BJ (cell line): ENCODE results near the gene PACRG. TPM values are rescaled to one million over a fixed set of nuclear protein-coding genes. Genes with fewer than 3 reads are reported as not detected.

ENCODE experiments used
- CTCF ChIA-PET: fragments of 350-600 bp; formaldehyde crosslinking; extraction: SDS; loops from one replicate; lab custom pipeline; 2021; ENCODE audit warnings: antibody characterized with exemption, inconsistent platforms; lab: Yijun Ruan, JAX
- POLR2A ChIA-PET: fragments of 300-600 bp; sonication (Branson Sonifier 250); formaldehyde crosslinking; extraction: SDS; loops from one replicate; lab custom pipeline; 2021; ENCODE audit warnings: antibody characterized with exemption; lab: Charles Lee
- DNase-seq: peaks from one replicate; pipeline ENCODE4 v3.0.0-alpha.2; 2011; ENCODE audit warnings: low read depth
- H3K27me3 ChIP-seq: 2 replicates; pipeline ENCODE4 v1.6.0; 2011; ENCODE audit warnings: low read length; ENCODE audit not compliant: control insufficient read depth, insufficient read depth
- H3K36me3 ChIP-seq: 2 replicates; pipeline ENCODE4 v1.5.1; 2011; ENCODE audit warnings: low read length; ENCODE audit not compliant: control insufficient read depth, insufficient read depth
- H3K4me3 ChIP-seq: 2 replicates; pipeline ENCODE4 v1.5.1; 2011; ENCODE audit warnings: low read depth, mild to moderate bottlenecking, control low read depth, low read length
- CTCF ChIP-seq: IDR thresholded peaks from 2 replicates; pipeline ENCODE4 v1.5.1; 2011; ENCODE audit warnings: low read depth, mild to moderate bottlenecking, control low read depth, inconsistent platforms, low read length, moderate library complexity; ENCODE audit not compliant: insufficient read depth
- polyA plus RNA-seq: library from polyadenylated mRNA; depleted of rRNA; stranded (reverse); fragments of >200 nt; gene quantifications from 2 replicates; pipeline ENCODE4 v1.2.3, GENCODE V29; 2011

The PACRG gene
- polyA plus RNA-seq, 1 experiment = 0.20 TPM

GRCh38 chr6:163287626-163288025, 559.9 kb downstream of the PACRG start:
- POLR2A ChIA-PET = no interaction called here
- no peaks in the 10 kb centered on the region for H3K36me3 ChIP-seq
- no peak for TF ChIP-seq CTCF
- CTCF ChIA-PET = no interaction called here
- no peaks in the 10 kb centered on the region for H3K27me3 ChIP-seq
- H3K4me3 ChIP-seq = no peak overlapping the region
- no peak for DNase-seq

- H3K4me3 ChIP-seq = no peak overlapping the region
- ChIA-PET POLR2A (no interaction called here), CTCF (no interaction called here)
- TF ChIP-seq CTCF = no peak
- DNase-seq = no peak
- H3K27me3 ChIP-seq = no peaks in the 10 kb centered on the region
- H3K36me3 ChIP-seq = no peaks in the 10 kb centered on the region
Observed at GRCh38 chr6:163288066-163288465, 560.3 kb downstream of the PACRG start.

- POLR2A ChIA-PET = no interaction called here
- CTCF ChIA-PET = no interaction called here
- DNase-seq = no peak
Observed at GRCh38 chr6:163288915-163289314, 561.1 kb downstream of the PACRG start.

GRCh38 chr6:163289447-163289846, 561.7 kb downstream of the PACRG start:
- ChIA-PET CTCF (no interaction called here), POLR2A (no interaction called here)
- H3K36me3 ChIP-seq = no peaks in the 10 kb centered on the region
- no peaks in the 10 kb centered on the region for H3K27me3 ChIP-seq
- no peak overlapping the region for H3K4me3 ChIP-seq
- no peak for TF ChIP-seq CTCF
- DNase-seq = no peak

More at GRCh38 chr6:163288915-163289314, 561.1 kb downstream of the PACRG start:
- TF ChIP-seq CTCF = no peak
- Histone ChIP-seq H3K27me3 (no peaks in the 10 kb centered on the region), H3K4me3 (no peak overlapping the region), H3K36me3 (no peaks in the 10 kb centered on the region)

GRCh38 chr6:163290545-163291274, 562.9 kb downstream of the PACRG start:
- ChIA-PET POLR2A (no interaction called here), CTCF (no interaction called here)
- H3K36me3 ChIP-seq = no peaks in the 10 kb centered on the region
- H3K27me3 ChIP-seq = no peaks in the 10 kb centered on the region
- H3K4me3 ChIP-seq = no peak overlapping the region
- no peak for TF ChIP-seq CTCF
- DNase-seq = no peak
